RKO (cell line): Measurements from ENCODE around the gene MIEN1.
"Not testable (repeated sequence)": the region's sequence is repeated elsewhere in the genome, so short reads cannot be mapped to it uniquely, and the experiment has no call there.

Experiments
- DNase-seq: peaks from one replicate; pipeline ENCODE4 v3.0.0-alpha.2; 2016; ENCODE audit warnings: low spot score

The MIEN1 gene

DNA sequence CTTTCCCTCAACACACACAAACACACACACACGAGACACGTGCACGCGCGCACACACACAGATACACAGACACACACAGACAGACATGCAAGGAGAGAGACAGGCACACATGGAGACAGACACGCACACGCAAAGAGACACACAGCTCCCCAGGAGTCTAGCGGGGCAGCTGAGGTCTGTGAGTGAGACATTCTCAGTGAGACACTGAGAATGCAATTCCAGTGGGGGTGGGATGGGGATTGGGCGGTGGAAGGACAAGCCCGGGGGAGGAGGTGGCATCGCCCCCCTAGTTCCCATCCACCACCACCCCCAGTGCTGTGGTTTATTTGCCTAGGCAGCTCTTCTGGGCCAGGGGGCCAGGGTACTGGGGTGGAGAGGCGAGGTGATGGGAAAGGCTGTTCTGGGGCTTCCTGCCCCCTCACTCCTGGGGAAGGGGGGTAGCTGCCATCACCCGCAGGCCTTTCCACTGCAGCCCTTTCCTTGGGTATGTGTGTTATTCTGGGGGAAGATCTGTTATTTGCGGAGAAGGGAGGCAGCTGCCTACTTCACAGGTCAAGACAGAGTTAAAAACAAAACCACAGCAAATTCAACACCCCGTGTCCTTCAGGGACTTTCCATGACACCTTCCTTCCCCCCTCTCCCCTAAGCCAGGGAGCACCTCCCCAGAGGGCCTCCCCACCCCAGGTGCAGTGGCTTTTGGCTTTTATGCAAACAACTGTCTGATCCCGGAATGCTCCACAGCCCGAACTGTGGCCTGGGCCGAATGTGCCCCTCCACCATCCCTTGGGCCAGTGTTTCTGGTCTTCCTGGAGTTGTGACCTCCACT is 25.4 kb upstream of the MIEN1 start:
- no peak for DNase-seq

DNA sequence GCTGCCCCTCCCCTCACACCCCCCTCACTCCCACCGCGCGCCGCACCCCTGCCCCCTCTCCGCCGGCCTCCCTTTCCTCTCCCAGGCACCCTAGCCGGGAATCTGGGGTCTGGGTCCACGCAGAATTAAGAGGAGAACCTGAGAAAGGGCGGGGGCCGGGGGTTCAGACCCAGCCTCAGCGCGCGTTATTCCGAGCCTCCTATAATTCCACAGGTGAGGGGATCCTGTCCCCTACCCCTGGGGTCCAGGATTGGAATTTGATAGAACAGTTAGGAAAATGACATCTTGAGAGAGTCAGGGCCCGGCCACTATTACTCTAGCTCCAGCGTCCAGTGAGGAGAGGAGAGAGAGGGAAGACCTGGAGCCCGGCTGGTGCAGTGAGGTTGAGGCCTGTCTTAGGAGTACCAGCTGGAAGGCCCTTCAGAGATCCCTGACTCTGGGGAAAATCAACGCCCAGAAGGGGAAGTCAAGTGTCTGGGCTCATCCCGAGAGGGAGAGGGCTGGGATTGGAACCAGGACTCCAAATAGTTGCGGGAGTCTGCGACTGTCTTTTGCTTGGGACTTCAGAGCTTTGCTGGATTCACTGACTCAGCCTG is 24.7 kb upstream of the MIEN1 start:
- DNase-seq: no peak

DNA sequence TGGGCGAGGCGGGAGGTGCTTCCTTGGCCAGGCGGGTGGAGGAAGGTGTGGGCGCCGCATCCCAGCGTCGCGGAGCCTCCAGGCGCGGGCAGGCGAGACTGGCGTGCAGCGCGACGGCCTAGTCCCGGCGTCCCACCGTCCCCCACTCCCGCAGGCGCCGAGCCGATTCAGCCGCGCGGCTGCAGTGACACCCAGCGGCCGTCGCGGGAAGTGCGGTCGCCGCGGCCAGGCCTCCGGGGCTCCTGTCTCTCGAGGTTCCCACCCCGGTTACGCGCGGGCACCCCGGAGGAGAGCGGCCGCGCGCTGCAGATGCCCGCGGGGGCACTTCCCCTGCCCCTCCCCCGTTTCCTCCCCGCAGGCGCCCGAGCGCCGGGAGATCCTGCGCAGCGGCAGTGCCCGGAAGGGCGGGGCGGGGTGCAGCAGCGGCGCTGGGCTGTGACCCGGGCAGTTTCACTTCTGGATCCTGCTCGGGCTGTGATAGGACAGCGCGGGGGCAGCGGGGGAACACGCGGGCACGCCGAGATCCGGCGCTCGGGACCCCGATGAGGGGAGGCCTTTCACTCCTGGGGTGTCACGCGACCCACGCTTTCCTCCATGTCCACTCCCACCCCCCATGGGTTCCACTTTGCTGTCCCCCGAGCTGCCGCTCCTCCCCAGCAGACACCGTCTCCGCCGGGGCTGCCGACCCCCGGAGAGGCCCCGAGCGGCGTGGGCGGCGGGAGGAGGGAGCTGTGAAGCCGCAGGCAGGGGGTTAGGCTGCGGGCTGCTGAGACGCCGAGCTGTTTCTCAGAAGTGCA is 24.0 kb upstream of the MIEN1 start:
- DNase-seq: peak; percentile 94

DNA sequence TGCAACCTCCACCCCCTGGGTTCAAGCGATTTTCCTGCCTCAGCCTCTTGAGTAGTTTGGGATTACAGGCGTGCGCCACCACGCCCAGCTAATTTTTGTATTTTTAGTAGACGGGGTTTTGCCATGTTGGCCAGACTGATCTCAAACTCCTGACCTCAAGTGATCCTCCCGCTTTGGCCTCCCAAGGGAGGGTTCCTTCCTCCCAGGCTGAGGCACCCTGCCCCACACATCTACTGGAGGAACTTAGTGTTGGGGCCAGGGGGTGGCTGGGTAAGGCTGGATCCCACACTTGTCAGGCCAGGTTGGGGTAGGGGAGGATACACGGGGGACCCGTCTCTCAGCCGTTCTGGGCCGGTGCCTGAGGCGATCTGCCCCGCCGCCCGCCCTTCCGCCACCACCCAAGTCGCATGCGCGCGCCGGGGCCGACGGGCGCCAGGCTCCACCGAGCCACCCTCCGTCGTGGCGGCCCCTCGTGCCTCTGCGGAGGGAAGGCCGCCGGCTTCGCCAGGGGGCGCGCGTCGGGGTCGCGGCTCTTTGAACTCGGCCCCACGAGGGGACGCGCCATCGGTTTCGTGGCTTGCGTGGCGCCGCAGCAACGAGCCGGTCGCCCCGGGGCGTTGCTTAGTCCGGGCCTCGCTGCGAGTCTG is 23.3 kb upstream of the MIEN1 start:
- DNase-seq: peak; percentile 24

DNA sequence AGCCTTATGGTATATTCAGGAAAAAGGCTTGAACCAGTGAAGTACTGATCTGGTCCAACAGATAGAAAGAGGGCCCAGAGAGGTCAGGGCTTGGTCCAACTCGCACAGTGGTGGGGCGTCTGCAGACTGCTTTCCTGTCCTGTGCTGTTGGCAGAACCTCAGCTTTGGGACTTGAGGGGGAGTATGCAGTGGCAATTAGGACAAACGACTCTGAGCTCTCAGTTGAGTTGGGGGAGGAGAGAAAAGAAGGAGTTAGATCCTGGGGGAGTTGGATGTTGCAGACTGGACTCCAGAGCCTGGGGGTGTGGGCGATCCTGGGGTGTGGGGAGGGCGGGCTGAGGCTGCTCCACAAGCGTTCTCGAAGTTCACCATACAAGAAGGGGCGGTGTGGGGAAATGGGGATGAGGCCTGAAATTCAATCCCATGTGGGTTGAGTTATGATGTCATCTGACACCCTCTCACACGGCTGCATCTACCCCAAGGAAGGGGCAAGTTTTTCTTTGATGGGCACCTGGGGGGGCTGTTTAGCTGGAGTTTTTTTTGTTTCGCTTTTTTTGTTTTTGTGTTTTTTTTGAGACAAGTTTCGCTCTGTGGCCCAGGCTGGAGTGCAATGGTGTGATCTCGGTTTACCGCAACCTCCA is 22.0 kb upstream of the MIEN1 start:
- DNase-seq: no peak

DNA sequence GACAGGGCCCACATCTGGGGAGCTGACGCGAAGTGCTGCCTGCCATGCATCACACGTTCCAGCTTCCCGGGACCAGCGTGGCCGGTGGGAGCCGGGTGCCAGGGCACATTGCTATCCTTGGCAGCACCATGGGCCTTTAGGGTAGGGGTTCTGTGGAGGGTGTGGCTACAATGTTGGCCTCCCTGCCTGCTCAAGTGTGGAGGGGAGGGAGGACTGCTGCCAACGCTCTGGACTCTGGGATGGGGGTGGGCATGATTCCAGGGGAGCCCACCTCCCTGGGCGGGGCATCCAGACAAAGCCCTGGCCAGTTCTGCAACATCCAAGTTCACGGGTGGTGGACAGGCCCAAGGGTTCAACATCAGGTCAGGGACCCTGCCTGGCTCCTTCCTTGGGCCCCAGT is 21.3 kb upstream of the MIEN1 start:
- DNase-seq: no peak

DNA sequence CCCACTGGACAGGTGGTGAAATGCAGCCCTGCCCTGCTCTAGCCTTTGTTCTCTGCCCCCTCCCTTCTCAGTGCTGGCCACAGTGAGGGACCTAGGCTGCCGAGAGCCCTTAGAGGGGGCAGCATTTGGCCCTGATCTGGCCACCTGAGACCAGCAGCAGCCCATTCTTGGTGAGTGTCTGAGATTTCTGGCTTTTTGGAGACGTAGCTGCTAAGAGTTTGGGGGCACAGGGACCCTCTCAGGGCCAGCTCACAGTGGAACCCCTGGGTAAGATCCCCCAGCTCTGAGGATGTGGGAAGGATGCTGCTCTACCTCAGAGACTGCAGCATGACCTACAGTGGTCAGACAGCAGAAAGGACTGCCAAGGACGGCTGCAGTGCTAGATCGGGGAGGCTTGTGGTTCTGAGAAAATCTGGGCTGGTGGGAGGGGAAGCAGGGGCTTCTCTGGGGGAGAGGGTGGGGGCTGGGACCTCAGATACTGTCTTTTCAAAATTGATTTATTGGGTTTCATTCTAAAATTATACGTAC is 20.7 kb upstream of the MIEN1 start:
- no peak for DNase-seq

DNA sequence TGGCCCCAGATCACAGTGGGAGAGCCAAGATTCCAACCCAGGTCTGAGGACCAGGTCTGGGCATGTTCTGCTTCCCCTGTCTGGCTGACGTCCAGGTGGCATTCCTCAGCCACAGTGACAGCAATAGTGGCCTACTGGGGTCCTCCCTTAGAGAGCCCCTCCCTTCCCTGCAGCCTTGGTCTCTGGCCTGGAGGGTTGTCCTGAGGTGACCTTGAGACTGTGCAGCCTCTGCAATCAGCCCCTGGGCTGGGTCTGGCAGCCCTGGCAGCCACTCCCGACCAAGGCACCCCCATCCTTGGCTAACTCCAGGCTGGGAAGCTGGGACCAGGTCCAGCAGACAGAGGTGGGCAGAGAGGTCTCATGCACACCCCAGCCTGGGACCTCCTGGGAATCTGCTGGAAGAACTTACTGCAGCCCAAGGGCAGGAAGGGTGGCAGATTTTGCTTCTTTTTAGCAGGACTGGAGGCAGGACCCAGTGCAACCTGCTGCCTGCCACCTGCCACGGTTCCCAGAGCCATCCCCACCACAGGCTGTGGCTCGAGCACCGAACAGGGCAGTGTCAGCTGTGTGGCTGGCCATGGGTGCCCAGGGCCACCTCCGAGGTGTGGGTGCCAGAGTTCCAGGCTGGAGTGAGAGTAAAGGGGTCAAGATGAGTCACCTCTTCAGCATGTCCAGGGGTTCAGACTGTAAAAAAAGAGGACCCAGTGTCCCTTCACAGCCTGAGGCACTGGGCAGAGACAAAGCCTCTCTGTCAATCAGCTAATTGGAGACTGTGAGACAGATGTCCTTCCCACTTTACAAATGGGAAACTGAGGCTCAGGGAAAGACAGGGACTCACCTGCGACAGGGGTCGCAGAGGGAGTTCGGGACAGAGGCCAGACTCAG is 20.0 kb upstream of the MIEN1 start:
- DNase-seq: no peak

DNA sequence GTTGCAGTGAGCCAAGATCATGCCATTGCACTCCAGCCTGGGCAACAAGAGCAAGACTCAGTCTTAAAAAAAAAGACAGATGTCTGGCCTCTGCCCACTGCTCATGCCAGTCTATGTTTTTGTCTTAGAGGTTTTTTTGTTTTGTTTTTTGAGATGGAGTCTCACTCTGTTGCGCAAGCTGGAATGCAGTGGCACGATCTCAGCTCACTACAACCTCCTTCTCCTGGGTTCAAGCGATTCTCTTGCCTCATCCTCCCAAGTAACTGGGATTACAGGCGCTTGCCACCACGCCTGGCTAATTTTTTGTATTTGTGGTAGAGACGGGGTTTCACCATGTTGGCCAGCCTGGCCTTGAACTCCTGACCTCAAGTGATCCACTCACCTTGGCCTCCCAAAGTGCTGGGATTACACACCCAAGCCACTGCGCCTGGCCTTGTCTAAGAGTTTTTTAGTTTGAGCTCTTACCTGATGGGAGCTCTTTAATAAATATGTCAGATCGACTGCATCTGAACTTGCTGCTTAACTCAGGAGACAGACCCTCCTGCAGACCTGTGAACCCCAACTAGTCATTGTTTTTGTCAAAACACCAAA is 18.2 kb upstream of the MIEN1 start:
- not testable (repeated sequence) for DNase-seq

DNA sequence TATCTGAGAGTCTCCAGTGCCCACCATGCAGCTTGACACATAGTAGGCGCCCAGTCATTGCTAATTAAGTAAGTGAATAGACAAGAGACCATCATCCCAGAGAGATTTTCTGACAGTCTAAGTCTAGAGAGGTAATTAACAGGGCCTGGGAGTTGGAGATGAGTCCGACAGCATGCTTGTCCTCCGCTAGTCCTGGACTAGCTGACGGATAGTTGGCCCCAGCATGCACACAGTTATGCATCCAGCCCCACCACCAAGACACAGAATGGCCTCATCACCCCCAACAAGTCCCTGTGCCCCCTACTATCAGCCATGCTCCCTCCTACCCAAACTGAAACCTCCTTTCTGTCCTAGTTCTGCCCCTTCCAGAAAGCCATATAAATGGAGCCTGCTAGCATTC is 17.4 kb upstream of the MIEN1 start:
- no peak for DNase-seq

DNA sequence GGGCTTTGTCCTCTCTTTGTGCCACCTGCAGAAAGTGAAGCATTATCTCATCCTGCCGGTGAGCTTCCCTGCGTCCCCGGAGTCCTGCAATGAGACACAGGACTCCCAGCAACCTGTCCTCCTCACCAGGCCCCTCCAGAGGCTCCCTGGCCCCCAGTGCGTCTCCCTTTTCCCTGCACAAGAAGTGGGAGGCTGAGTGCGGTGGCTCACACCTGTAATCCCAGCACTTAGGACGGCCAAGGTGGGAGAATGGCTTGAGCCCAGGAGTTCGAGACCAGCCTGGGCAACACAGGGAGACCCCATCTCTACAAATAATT is 15.8 kb upstream of the MIEN1 start:
- DNase-seq: no peak

DNA sequence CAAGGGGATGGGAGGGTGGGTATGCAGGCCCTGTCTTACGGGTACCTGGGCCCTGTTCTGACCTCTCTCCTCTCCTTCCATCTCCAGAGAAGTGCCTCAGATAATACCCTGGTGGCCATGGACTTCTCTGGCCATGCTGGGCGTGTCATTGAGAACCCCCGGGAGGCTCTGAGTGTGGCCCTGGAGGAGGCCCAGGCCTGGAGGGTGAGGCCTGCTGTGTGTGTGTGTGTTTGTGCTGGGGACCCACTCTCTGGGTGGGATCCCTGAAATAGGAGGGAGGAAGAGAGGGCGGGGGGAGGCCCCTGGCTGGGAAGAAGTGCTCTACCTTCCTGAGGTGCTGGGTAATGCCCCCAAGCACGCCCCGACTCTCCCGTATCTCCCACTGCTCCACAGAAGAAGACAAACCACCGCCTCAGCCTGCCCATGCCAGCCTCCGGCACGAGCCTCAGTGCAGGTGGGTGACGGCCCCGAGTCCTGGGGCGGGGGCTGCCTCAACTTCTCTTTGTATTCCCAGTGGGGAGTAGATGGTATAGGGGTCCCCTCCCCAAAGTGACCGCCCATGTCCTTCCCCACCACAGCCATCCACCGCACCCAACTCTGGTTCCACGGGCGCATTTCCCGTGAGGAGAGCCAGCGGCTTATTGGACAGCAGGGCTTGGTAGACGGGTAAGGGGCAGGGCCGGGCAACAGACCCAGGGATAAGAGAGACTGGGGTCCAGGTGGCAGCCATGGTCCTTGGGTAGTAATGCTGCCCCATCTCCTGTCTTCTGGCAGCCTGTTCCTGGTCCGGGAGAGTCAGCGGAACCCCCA is 15.2 kb upstream of the MIEN1 start:
- DNase-seq: no peak

DNA sequence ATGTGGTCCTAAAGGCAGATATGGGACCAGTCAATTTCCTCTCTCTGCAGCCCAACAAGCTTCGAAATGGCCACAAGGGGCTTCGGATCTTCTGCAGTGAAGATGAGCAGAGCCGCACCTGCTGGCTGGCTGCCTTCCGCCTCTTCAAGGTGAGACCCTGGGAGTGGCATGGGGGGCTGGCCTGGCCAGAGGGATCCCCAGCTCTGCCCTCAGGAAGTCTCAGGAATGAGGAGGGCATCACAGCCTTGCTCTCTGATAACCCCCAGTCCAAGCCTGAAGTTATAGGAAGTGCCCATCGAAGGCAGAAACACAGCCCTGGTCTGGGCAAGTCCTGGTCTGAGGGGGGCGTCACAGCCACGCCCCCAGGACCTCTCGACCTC is 14.5 kb upstream of the MIEN1 start:
- DNase-seq: no peak

DNA sequence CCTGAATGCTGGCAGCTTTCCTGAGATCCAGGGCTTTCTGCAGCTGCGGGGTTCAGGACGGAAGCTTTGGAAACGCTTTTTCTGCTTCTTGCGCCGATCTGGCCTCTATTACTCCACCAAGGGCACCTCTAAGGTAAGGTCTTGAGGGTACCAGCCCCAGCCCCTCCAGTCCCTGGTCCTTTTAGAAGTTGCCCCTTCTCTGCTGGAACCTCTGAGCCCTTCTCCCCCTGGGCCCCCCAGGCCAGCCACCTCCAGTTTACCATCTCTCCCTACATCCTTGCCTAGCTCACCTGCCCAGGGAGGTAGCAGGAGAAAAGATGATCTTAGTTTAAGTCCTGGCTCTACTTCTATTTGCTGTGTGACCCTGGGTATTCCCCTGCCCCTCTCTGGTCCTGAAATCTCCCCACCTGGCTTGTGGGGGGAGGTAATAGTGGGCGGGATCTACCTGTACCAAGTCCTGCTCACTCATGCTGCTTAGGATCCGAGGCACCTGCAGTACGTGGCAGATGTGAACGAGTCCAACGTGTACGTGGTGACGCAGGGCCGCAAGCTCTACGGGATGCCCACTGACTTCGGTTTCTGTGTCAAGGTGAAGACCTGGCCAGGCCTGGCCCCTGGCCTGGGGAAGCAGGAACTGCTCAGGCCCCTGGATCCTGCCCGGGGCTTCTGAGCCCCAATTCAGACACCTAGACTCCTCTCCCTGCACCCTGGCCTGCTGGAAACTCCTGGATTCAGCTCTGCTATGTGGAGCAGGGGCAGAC is 13.9 kb upstream of the MIEN1 start:
- DNase-seq: no peak

DNA sequence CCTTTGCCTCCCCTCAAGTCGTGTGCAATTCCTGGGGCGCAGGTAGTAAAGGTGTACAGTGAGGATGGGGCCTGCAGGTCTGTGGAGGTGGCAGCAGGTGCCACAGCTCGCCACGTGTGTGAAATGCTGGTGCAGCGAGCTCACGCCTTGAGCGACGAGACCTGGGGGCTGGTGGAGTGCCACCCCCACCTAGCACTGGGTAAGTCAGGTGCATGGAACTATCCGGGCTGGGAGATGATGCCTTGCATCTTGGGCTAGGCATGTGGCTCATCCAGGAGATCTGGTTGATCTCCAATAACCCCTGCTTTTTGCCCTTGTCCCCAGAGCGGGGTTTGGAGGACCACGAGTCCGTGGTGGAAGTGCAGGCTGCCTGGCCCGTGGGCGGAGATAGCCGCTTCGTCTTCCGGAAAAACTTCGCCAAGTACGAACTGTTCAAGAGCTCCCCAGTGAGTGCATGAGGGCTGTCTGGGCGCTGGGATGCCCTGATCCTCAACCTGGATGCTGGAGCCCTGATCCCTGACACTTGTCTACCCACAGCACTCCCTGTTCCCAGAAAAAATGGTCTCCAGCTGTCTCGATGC is 12.6 kb upstream of the MIEN1 start:
- DNase-seq: no peak

DNA sequence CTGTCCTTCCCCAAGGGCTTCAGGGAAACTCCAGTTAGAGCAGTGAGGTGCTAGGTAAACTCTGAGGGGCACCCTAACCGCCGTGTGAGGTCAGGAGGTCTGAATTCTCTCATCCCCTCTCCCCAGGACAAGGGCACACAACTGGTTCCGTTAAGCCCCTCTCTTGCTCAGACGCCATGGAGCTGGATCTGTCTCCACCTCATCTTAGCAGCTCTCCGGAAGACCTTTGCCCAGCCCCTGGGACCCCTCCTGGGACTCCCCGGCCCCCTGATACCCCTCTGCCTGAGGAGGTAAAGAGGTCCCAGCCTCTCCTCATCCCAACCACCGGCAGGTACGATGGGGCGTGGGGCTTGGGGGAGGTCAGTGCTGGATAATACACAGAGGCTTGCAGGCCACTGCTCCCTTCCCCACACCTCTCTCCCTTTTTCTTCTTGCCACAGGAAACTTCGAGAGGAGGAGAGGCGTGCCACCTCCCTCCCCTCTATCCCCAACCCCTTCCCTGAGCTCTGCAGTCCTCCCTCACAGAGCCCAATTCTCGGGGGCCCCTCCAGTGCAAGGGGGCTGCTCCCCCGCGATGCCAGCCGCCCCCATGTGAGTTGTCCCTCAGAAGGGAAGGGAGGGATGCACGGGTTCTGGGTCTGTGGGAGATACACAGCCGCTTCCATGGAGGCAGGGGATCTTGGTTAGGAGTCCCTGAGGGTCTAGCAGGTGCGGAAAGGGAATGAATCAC is 12.0 kb upstream of the MIEN1 start:
- DNase-seq: no peak

DNA sequence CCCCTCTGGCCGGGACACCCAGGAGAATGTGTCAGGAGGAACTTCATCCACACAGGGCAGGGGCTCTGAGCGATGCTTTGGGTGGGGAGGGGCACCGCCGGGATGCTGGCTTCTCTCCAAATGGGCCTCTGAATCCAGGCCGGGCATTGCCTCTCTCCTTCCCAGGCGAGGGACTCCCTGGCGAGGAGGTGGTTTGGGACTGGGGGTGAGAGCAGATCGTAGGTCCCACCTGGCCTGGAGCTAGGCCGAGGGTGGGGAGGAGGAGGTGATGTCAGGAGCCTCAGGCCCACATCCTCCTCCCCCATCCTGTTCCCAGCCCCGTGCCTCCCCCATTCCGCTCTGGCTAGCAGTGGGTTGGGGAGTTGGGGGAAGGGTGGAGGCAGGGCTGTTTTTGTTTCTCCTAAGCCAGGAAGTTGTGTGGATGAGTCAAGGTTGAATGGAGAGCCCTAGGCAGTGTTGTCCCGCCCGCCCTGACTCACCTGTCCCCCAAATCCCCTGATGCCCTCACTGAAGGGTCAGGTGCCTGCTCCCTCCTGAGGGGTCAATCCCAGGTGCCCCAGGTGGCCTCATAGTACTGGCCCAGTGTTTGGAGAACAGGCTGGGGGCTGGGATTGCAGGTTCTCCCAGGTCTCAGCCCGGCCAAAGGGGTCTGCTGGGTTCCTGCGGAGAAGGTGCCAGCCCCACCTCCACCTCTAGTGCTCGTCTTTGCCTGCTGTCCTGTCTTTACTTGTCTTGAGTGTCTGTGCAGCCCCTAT is 10.2 kb upstream of the MIEN1 start:
- DNase-seq: no peak
